HG02973 (cell line): ENCODE results near the gene LINGO4.

Source experiments
- ATAC-seq: cut with Tn5 transposase; IDR thresholded peaks from one replicate; pipeline ENCODE4 v1.9.1; 2021; ENCODE audit warnings: moderate library complexity; ENCODE audit not compliant: unreplicated experiment

Gene LINGO4

GRCh38 chr1:151835596-151835995, 30.4 kb upstream of the LINGO4 start:
- ATAC-seq = no peak

DNA sequence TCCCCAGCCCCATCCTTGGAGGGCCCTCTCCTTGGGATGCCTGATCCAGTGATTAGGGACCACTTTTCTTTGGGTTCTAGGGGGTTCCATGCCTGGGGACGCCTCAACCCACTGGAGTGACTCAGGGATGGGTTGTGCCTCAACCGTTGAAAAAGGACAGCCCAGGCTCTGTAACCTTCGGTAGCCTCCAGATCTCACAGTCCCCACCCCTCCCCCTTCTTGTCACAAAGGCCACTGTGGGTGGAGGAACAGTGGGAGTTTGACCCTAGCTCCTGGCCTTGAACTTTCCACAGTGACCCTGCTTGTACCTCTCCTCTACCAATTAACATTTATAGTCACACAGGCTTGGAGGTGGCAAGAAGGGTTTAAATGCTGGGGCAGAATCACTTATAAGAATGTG, 29.0 kb upstream of the LINGO4 start:
- ATAC-seq = no peak

DNA sequence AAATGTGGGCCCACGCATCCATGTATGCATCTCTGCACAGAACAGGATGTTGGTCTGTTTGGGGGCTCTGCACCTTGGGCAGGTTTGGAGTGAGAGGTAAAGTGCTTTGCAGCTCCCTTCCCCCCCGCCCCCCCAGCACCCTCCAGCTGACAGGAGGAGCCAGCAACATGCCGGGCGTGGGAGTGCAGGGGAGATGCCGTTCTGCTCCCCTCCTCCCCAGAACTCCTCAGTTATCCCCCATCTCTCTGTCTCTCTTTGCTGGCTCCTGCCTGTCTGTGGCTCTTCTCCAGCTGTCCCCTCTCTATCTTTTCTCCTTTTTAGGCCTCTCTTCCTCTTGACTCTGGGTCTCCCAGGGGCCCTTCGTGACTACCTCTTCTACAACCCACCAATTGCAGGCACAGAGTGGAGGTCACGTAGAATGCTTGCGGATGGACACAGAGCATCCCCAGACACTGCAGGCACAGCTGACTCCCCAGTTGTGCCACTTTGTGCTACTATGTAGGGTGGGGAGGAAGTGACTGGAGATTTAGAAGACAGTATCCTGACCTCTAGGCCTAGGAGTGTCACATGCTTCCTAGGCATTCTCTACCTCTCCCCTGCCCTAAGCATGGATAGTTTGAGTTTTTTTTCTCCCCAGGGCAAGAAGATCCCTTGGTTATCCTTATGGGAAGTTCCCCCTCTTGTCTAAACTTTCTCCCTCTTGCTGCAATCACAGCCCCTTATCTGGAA, 28.1 kb upstream of the LINGO4 start:
- no peak for ATAC-seq

GRCh38 chr1:151832318-151832980, 27.2 kb upstream of the LINGO4 start:
- no peak for ATAC-seq

GRCh38 chr1:151831605-151832004, 26.4 kb upstream of the LINGO4 start, which contains the start of gene RORC:
RORC (minus strand) TSS chr1:151831802; CDS start chr1:151831764, 38 bp downstream.
- no peak for ATAC-seq

DNA sequence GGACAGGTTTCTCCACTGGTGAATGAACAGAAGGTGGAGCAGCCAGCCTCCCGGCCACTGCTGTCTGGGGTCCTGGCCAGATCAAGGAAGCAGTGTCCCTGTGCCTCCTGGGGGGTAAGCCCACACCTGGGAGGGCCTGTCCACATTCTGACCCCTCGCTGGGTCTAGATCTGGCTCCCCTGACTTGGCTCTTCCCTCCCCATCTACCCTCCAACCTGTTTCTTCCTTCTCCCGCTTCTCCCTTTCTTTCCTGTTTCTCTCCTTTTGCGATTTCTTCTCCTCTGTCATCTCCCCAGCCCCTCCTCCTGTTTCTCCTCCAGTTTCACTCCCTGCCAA, 26.0 kb upstream of the LINGO4 start:
- ATAC-seq = no peak

GRCh38 chr1:151830055-151830454, 24.8 kb upstream of the LINGO4 start:
- no peak for ATAC-seq

DNA sequence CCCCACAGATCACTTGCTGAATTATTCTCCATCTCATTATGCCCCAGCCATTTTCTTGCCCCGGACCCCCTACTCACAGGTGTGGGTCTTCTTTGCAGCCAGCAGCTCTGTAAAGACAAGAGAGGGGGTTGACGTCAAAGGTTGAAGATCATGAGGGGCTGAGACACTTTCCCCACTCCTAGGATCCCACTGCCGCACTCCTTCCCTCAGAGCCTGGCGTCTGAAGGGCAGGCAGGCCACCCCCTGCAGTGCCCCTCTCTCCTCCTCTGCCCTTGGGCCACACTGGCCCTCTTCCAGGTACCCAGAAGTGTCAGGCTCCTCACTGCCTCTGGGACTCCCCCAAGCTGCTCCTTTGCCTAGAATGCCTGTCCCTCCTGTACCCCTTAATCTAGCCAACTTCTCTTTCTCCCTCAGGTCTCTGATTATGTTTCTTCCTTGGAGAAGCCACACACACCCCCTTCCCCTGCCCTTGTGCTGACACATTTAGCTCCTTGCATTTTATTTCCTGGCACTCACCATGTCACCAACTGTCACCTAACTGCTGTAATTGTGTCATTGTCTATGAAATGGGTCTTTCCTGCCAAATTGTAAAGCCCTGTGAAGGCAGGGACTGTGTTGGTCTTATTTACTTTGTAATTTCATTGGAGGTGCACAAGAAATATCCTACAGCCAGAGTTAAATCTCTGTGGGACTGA, 24.3 kb upstream of the LINGO4 start:
- ATAC-seq = no peak

- ATAC-seq = no peak
Measured at GRCh38 chr1:151828921-151829320, 23.7 kb upstream of the LINGO4 start.

DNA sequence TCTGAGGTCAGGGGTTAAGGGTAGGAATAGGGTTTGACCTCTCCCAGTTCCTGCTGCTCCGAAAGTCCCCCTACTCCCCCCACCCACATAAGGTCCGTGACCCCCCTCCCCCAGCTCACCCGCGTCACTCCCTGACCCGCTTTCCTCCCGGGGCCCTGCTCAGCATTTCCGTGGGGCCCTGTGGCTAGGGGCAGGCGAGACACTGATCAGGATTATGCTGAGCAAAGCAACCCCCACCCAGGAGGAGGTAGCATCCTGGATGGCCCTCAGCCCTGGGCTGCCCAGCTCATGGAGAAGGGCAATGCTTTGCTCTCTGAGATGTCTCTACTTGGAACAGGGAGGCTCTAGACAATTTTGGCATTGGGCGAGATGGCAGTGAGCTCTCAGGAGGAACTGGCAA, 22.6 kb upstream of the LINGO4 start:
- ATAC-seq = no peak

- no peak for ATAC-seq
Measured at GRCh38 chr1:151825751-151826660, 20.8 kb upstream of the LINGO4 start.

GRCh38 chr1:151825204-151825603, 20.0 kb upstream of the LINGO4 start:
- no peak for ATAC-seq

DNA sequence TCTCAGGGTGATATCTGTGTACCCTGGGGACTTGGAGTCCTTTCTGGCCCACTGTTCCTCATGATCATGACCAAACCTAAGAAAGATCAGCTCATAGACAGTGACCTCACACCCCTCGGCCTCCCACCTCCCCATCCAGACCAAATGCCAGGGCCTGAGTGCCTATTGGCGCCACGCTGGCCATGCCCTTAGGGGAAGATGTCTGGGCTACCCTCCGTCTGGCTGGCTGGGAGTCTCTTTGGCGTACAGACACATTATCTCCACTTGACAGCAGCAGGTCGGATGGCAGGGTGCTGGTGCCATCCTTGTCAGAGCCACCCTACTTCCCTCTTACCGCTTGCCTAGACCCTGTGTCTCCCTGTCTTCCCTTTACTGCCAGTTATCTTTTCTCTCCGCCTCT, 18.0 kb upstream of the LINGO4 start:
- ATAC-seq = no peak

GRCh38 chr1:151822404-151822803, 17.2 kb upstream of the LINGO4 start:
- no peak for ATAC-seq

GRCh38 chr1:151820940-151821339, 15.7 kb upstream of the LINGO4 start:
- no peak for ATAC-seq

DNA sequence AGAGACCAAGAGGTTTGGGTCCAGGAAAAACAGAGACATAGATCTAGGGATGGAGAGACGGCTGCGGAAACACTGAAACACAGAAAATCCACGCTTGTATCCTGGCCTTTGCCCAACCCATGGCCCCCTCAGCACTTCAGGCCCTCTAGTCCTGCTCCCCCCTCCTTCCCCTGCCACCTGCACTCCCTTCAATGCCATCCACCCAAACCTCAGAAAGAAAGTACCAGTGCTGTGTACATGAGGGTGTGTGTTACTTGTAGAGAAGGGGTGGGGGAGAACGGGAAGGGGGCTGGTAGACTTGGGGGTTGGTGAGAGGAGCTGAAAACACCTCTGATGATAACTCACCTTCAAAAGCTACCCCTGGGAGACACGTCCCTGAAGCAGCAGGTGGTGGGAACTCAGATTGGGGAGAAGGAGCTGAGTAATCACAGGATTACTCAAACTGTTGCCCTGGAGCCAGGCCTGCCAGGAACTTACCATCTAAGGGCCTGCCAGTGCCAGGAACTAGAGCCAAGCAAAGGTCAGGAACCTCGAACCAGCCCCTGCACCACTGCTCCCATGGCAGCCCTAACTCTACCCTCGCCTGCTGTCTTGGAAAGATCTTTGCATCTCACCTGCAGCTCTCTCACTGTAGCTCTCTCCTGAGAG, 14.9 kb upstream of the LINGO4 start:
- ATAC-seq = no peak

- ATAC-seq = no peak
Measured at GRCh38 chr1:151819227-151819835, 14.1 kb upstream of the LINGO4 start.

GRCh38 chr1:151817353-151817730, 12.1 kb upstream of the LINGO4 start:
- ATAC-seq = no peak

DNA sequence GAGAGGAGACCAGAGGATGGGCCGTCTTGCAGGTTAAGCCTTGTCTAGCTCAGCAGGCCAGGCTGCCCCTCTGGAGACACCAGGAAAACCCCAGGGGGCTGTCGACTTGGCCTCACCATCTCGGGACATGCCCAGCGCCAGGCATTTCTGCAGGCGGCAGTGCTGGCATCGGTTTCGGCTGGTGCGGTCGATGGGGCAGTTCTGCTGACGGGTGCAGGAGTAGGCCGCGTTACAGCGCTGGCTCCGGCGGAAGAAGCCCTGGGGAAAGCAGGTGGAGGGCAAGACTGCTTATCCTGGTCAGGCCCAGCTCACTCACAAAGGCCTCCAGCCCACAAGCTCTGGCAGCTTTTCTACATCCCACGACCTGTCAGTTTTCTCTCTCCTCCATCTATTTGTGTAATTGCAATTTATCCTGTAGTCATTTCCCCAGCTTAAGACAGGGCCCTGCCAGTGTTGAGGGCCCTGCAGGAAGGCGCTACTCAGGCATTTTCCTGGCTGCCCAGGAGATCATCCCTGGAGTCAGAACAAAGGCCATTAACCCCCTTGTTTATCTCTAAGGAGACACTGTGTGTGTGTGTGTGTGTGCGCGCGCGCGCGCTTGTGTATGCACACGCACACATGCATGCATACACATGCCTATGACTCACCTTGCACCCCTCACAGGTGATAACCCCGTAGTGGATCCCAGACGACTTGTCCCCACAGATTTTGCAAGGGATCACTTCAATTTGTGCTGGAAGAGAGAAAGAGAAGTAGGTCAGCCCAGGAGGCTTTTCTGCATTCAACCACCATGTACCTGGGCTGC, 11.5 kb upstream of the LINGO4 start:
- no peak for ATAC-seq
